HEK293 (cell line): ENCODE data around the gene HPSE.

Source experiments
- CTCF ChIA-PET: fragments of 350-600 bp; formaldehyde crosslinking; extraction: SDS; loops from one replicate; lab custom pipeline; 2021; ENCODE audit warnings: antibody characterized with exemption; lab: Yijun Ruan, JAX
- POLR2A ChIA-PET: fragments of 300-600 bp; formaldehyde crosslinking; extraction: SDS; loops from one replicate; lab custom pipeline; 2020; ENCODE audit warnings: antibody characterized with exemption, inconsistent platforms; lab: Yijun Ruan, JAX
- H3K27ac ChIP-seq: fragments of 200-500 bp; sonication (Bioruptor generic); 2 replicates; pipeline ENCODE4 v1.5.1; 2014; ENCODE audit warnings: low read depth, low read length, control low read depth, inconsistent platforms; ENCODE audit errors: extremely low read depth
- H3K36me3 ChIP-seq, 2 experiments: fragments of 200-500 bp in 1 of 2; sonication (Bioruptor generic) in 1 of 2; 1 replicate in 1 of 2; 2 replicates in 1 of 2; pipeline ENCODE4 v1.5.1; 2014 to 2017; ENCODE audit warnings: inconsistent platforms in 2 of 2, low read length in 2 of 2; ENCODE audit not compliant: control insufficient read depth in 2 of 2, insufficient read depth in 1 of 2
- H3K4me1 ChIP-seq: fragments of 200-500 bp; sonication (Bioruptor generic); 2 replicates; pipeline ENCODE4 v1.5.1; 2014; ENCODE audit warnings: mild to moderate bottlenecking, low read length, inconsistent platforms; ENCODE audit not compliant: control insufficient read depth, insufficient read depth
- H3K4me3 ChIP-seq: 2 replicates; pipeline ENCODE4 v1.5.1; 2011; ENCODE audit warnings: low read depth, mild to moderate bottlenecking, control low read depth, low read length, moderate library complexity
- H3K9me3 ChIP-seq: fragments of 200-500 bp; sonication (Bioruptor generic); 2 replicates; pipeline ENCODE4 v1.5.1; 2014; ENCODE audit warnings: low read depth, low read length, inconsistent platforms; ENCODE audit not compliant: control insufficient read depth, insufficient read depth
- FEZF1 ChIP-seq: fragments of 450-650 bp; formaldehyde crosslinking; IDR thresholded peaks from 2 replicates; pipeline ENCODE4 v1.5.1; 2016; ENCODE audit warnings: missing biosample characterization, missing genetic modification characterization
- GLIS2 ChIP-seq: fragments of 450-650 bp; formaldehyde crosslinking; IDR thresholded peaks from 2 replicates; pipeline ENCODE4 v1.5.1; 2016; ENCODE audit warnings: missing biosample characterization, missing genetic modification characterization
- HOXD13 ChIP-seq: sonication (generic); formaldehyde crosslinking; IDR thresholded peaks from 2 replicates; pipeline ENCODE4 v1.8.0; 2022; ENCODE audit warnings: missing genetic modification reagents, borderline replicate concordance
- RBAK ChIP-seq: fragments of 450-650 bp; formaldehyde crosslinking; IDR thresholded peaks from 2 replicates; pipeline ENCODE4 v1.5.1; 2016; ENCODE audit warnings: missing biosample characterization, missing genetic modification characterization
- SCRT2 ChIP-seq: fragments of 450-650 bp; formaldehyde crosslinking; IDR thresholded peaks from 2 replicates; pipeline ENCODE4 v1.5.1; 2016; ENCODE audit warnings: missing biosample characterization, missing genetic modification characterization
- ZFP37 ChIP-seq: fragments of 450-650 bp; formaldehyde crosslinking; IDR thresholded peaks from 2 replicates; pipeline ENCODE4 v1.5.1; 2016; ENCODE audit warnings: missing biosample characterization, missing genetic modification characterization
- ZNF140 ChIP-seq: fragments of 450-650 bp; formaldehyde crosslinking; IDR thresholded peaks from 2 replicates; pipeline ENCODE4 v1.5.1; 2016; ENCODE audit warnings: missing biosample characterization, missing genetic modification characterization
- ZNF274 ChIP-seq, 2 experiments: fragments of 200-500 bp in 1 of 2; fragments of 450-650 bp in 1 of 2; sonication (Bioruptor generic) in 1 of 2; formaldehyde crosslinking in 1 of 2; IDR thresholded peaks; 2 replicates each; pipeline versions ENCODE4 v1.5.1 to v1.6.1; 2014 to 2016; ENCODE audit warnings: borderline replicate concordance in 1 of 2, inconsistent platforms in 1 of 2, low read length in 1 of 2, missing biosample characterization in 1 of 2, missing genetic modification characterization in 1 of 2
- ZNF404 ChIP-seq: fragments of 450-650 bp; formaldehyde crosslinking; IDR thresholded peaks from 2 replicates; pipeline ENCODE4 v1.5.1; 2017; ENCODE audit warnings: missing biosample characterization, missing genetic modification characterization
- ZNF416 ChIP-seq: fragments of 450-650 bp; formaldehyde crosslinking; IDR thresholded peaks from 2 replicates; pipeline ENCODE4 v1.5.1; 2016; ENCODE audit warnings: missing biosample characterization, missing genetic modification characterization
- ZNF501 ChIP-seq: fragments of 450-650 bp; formaldehyde crosslinking; IDR thresholded peaks from 2 replicates; pipeline ENCODE4 v1.5.1; 2016; ENCODE audit warnings: missing biosample characterization, missing genetic modification characterization
- ZNF529 ChIP-seq: fragments of 450-650 bp; formaldehyde crosslinking; IDR thresholded peaks from 2 replicates; pipeline ENCODE4 v1.5.1; 2017; ENCODE audit warnings: missing genetic modification characterization, missing biosample characterization; ENCODE audit not compliant: insufficient replicate concordance
- ZNF558 ChIP-seq: fragments of 450-650 bp; formaldehyde crosslinking; IDR thresholded peaks from 2 replicates; pipeline ENCODE4 v1.5.1; 2016; ENCODE audit warnings: missing biosample characterization, missing genetic modification characterization
- TF ChIP-seq, protein P1 (sequence below): fragments of 450-650 bp; formaldehyde crosslinking; IDR thresholded peaks from 2 replicates; pipeline ENCODE4 v1.5.1; 2016; ENCODE audit warnings: missing biosample characterization, missing genetic modification characterization
- TF ChIP-seq, protein P2 (sequence below): fragments of 450-650 bp; formaldehyde crosslinking; IDR thresholded peaks from 2 replicates; pipeline ENCODE4 v1.5.1; 2017; ENCODE audit warnings: missing biosample characterization, missing genetic modification characterization
- TF ChIP-seq, protein P3 (sequence below): fragments of 450-650 bp; formaldehyde crosslinking; IDR thresholded peaks from 2 replicates; pipeline ENCODE4 v1.5.1; 2017; ENCODE audit warnings: missing biosample characterization, missing genetic modification characterization
- TF ChIP-seq, protein P4 (sequence below): fragments of 450-650 bp; formaldehyde crosslinking; IDR thresholded peaks from 2 replicates; pipeline ENCODE4 v1.5.1; 2016; ENCODE audit warnings: missing biosample characterization, missing genetic modification characterization
- TF ChIP-seq, protein P5 (sequence below): fragments of 450-650 bp; formaldehyde crosslinking; IDR thresholded peaks from 2 replicates; pipeline ENCODE4 v1.5.1; 2016; ENCODE audit warnings: missing biosample characterization, missing genetic modification characterization
- TF ChIP-seq, protein P6 (sequence below): fragments of 450-650 bp; formaldehyde crosslinking; IDR thresholded peaks from 2 replicates; pipeline ENCODE4 v1.5.1; 2017; ENCODE audit warnings: missing biosample characterization, missing genetic modification characterization
- TF ChIP-seq, protein P7 (sequence below): fragments of 450-650 bp; IDR thresholded peaks from 2 replicates; pipeline ENCODE4 v1.5.1; 2018; ENCODE audit warnings: missing biosample characterization, mild to moderate bottlenecking, missing genetic modification characterization

The HPSE gene

DNA sequence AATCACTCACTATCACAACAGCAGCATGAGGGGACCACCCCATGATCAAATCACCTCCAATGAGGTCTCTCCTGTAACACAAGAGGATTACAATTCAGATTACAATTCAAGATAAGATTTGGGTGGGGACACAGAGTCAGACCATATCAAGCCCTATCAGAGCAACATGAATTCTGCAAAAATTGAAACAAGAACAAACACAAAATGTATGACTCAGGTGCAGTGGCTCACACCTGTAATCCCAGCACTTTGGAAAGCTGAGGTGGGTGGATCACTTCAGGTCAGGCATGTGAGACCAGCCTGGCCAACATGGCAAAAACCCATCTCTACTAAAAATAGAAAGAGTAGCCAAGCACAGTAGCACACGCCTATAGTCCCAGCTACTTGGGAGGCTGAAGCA lies 13.4 kb upstream of the HPSE start (continued):
- TF ChIP-seq, protein P1, sequence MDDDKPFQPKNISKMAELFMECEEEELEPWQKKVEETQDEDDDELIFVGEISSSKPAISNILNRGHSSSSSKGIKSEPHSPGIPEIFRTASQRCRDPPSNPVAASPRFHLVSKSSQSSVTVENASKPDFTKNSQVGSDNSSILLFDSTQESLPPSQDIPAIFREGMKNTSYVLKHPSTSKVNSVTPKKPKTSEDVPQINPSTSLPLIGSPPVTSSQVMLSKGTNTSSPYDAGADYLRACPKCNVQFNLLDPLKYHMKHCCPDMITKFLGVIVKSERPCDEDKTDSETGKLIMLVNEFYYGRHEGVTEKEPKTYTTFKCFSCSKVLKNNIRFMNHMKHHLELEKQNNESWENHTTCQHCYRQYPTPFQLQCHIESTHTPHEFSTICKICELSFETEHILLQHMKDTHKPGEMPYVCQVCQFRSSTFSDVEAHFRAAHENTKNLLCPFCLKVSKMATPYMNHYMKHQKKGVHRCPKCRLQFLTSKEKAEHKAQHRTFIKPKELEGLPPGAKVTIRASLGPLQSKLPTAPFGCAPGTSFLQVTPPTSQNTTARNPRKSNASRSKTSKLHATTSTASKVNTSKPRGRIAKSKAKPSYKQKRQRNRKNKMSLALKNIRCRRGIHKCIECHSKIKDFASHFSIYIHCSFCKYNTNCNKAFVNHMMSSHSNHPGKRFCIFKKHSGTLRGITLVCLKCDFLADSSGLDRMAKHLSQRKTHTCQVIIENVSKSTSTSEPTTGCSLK (tag by site-specific recombination): no peak
- TF ChIP-seq ZNF501 (tag by site-specific recombination) (no peak), HOXD13 (CRISPR knock-in tag) (no peak)

DNA sequence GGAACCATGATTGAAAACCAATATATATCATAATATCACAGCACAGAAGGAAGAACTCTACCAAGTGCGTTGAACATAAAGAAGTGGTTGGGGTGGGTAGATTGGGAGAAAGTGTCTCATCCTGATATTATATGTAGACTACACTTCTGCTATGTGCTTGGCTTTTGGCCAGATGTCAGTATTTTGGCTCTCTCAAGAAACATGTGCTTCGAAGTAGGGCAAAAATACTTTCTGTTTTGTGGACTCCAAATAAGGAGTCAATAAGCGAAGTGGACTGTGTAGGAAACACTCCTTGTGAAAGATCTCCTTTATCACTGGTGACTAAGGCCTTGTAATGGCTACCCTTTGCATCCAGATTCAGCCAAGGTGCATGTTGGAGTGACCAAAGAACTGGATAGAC lies 7.8 kb upstream of the HPSE start:
- ChIA-PET CTCF (no interaction called here), POLR2A (no interaction called here)
- Histone ChIP-seq H3K4me1 (peaks cover 3% of the 10 kb centered on the region; the same call in 1 of the 2 replicates), H3K27ac (no peak overlapping the region), H3K9me3 (no peaks in the 10 kb centered on the region), H3K36me3 (no peaks in the 10 kb centered on the region), H3K4me3 (no peak overlapping the region)
- TF ChIP-seq, protein P2, sequence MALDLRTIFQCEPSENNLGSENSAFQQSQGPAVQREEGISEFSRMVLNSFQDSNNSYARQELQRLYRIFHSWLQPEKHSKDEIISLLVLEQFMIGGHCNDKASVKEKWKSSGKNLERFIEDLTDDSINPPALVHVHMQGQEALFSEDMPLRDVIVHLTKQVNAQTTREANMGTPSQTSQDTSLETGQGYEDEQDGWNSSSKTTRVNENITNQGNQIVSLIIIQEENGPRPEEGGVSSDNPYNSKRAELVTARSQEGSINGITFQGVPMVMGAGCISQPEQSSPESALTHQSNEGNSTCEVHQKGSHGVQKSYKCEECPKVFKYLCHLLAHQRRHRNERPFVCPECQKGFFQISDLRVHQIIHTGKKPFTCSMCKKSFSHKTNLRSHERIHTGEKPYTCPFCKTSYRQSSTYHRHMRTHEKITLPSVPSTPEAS (tag by site-specific recombination): no peak
- no peak for TF ChIP-seq FEZF1
- no peak for TF ChIP-seq ZNF404 (tag by site-specific recombination)
- no peak for TF ChIP-seq GLIS2
- TF ChIP-seq ZFP37 (tag by site-specific recombination): no peak
- TF ChIP-seq RBAK (tag by site-specific recombination): no peak
- no peak for TF ChIP-seq ZNF274 (IDR thresholded peaks at IDR 0.05; ENCODE audit: low read length)
- TF ChIP-seq ZNF274 (tag by site-specific recombination; IDR thresholded peaks at IDR 0.05; ENCODE audit: borderline replicate concordance): no peak
- no peak for TF ChIP-seq ZNF529 (tag by site-specific recombination)
- TF ChIP-seq, protein P3, sequence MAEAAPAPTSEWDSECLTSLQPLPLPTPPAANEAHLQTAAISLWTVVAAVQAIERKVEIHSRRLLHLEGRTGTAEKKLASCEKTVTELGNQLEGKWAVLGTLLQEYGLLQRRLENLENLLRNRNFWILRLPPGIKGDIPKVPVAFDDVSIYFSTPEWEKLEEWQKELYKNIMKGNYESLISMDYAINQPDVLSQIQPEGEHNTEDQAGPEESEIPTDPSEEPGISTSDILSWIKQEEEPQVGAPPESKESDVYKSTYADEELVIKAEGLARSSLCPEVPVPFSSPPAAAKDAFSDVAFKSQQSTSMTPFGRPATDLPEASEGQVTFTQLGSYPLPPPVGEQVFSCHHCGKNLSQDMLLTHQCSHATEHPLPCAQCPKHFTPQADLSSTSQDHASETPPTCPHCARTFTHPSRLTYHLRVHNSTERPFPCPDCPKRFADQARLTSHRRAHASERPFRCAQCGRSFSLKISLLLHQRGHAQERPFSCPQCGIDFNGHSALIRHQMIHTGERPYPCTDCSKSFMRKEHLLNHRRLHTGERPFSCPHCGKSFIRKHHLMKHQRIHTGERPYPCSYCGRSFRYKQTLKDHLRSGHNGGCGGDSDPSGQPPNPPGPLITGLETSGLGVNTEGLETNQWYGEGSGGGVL (tag by site-specific recombination): no peak
- TF ChIP-seq ZNF140 (tag by site-specific recombination): no peak
- TF ChIP-seq, protein P4, sequence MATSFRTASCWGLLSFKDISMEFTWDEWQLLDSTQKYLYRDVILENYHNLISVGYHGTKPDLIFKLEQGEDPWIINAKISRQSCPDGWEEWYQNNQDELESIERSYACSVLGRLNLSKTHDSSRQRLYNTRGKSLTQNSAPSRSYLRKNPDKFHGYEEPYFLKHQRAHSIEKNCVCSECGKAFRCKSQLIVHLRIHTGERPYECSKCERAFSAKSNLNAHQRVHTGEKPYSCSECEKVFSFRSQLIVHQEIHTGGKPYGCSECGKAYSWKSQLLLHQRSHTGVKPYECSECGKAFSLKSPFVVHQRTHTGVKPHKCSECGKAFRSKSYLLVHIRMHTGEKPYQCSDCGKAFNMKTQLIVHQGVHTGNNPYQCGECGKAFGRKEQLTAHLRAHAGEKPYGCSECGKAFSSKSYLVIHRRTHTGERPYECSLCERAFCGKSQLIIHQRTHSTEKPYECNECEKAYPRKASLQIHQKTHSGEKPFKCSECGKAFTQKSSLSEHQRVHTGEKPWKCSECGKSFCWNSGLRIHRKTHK (tag by site-specific recombination): no peak
- TF ChIP-seq ZNF558 (tag by site-specific recombination): no peak

DNA sequence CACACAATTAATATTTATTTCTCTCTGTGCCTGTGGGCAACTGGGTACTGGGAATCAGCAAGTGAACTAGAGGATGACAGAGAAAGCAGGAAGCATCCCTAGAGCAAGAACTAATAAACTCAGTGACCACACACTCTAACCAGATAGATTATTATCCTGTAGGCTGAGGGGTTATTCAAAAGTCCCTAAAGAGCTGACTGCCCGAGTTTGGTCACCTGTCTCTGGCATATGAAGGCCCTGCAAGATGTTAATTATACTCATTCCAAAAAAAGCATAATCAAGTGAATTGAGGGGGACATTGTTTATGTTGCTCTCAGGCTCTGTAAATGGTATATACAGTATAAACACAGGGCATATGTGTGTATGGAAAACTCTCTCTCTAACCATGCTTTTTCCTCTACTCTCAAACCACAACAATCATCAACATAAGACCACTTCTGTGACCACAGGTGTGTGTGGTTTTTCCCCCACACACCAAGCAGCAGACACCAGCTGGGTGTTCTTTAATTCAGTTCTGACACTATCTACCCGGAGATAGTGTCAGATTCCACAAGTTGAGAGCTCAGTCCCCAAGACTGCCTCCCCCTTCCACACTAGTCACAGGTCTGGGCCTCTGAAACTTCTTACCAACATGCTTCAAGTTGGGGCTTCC lies 6.2 kb upstream of the HPSE start:
- ChIA-PET POLR2A (no interaction called here), CTCF (interaction anchor here (1.0 kb wide), 1 partner anchor 11 kb away, joined by 3 read pairs; no protein-coding TSS in a partner anchor)
- H3K36me3 ChIP-seq: no peaks in the 10 kb centered on the region
- no peak overlapping the region for H3K27ac ChIP-seq
- H3K9me3 ChIP-seq: no peaks in the 10 kb centered on the region
- no peak overlapping the region for H3K4me3 ChIP-seq
- peaks cover 3% of the 10 kb centered on the region; the same call in 1 of the 2 replicates for H3K4me1 ChIP-seq
- TF ChIP-seq, protein P5, sequence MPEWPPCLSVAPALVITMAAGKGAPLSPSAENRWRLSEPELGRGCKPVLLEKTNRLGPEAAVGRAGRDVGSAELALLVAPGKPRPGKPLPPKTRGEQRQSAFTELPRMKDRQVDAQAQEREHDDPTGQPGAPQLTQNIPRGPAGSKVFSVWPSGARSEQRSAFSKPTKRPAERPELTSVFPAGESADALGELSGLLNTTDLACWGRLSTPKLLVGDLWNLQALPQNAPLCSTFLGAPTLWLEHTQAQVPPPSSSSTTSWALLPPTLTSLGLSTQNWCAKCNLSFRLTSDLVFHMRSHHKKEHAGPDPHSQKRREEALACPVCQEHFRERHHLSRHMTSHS (tag by site-specific recombination): no peak
- TF ChIP-seq SCRT2 (tag by site-specific recombination) (no peak), ZFP37 (tag by site-specific recombination) (no peak), ZNF416 (no peak)
- TF ChIP-seq, protein P6, sequence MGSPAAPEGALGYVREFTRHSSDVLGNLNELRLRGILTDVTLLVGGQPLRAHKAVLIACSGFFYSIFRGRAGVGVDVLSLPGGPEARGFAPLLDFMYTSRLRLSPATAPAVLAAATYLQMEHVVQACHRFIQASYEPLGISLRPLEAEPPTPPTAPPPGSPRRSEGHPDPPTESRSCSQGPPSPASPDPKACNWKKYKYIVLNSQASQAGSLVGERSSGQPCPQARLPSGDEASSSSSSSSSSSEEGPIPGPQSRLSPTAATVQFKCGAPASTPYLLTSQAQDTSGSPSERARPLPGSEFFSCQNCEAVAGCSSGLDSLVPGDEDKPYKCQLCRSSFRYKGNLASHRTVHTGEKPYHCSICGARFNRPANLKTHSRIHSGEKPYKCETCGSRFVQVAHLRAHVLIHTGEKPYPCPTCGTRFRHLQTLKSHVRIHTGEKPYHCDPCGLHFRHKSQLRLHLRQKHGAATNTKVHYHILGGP (tag by site-specific recombination): no peak
- TF ChIP-seq, protein P7, sequence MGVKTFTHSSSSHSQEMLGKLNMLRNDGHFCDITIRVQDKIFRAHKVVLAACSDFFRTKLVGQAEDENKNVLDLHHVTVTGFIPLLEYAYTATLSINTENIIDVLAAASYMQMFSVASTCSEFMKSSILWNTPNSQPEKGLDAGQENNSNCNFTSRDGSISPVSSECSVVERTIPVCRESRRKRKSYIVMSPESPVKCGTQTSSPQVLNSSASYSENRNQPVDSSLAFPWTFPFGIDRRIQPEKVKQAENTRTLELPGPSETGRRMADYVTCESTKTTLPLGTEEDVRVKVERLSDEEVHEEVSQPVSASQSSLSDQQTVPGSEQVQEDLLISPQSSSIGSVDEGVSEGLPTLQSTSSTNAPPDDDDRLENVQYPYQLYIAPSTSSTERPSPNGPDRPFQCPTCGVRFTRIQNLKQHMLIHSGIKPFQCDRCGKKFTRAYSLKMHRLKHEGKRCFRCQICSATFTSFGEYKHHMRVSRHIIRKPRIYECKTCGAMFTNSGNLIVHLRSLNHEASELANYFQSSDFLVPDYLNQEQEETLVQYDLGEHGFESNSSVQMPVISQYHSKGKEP: no peak
